K562 (cell line): ENCODE measurements around the gene SIGLEC7. TPM values are rescaled to one million over a fixed set of nuclear protein-coding genes. Genes with fewer than 3 reads are reported as not detected.

Source experiments
- ATAC-seq: fragments of 200-7000 bp; cut with Tn5 transposase; 3 replicates; pipeline ENCODE4 v1.9.1; 2020; ENCODE audit warnings: moderate library complexity
- BruUV-seq: library from RNA; stranded (reverse); fragments of 400-500 nt; replicated peaks from 2 replicates; lab custom pipeline; 2021; lab: Mats Ljungman, UMichigan
- CTCF ChIA-PET: fragments of 300-600 bp; formaldehyde crosslinking; extraction: SDS; loops from one replicate; lab custom pipeline; 2021; ENCODE audit warnings: low intra/inter-chr PET ratio; lab: Yijun Ruan, JAX
- POLR2A ChIA-PET: fragments of 300-600, 350-650 bp; sonication (Branson Sonifier 250); formaldehyde crosslinking; extraction: SDS; loops from one replicate; lab custom pipeline; 2021; ENCODE audit warnings: antibody characterized with exemption, inconsistent platforms; lab: Yijun Ruan, JAX
- DNase-seq, 4 experiments: peaks; one replicate each; pipeline versions ENCODE4 v3.0.0 to v3.0.0-alpha.2; 2011 to 2018; ENCODE audit warnings: low spot score in 3 of 4, mixed read lengths in 3 of 4; ENCODE audit errors: extremely low read depth in 1 of 4
- FAIRE-seq: peaks from 2 replicates; lab custom pipeline; 2011; peaks lifted over from hg19 to GRCh38; lab: Jason Lieb, UNC
- H2AFZ ChIP-seq: 2 replicates; pipeline ENCODE4 v1.6.0; 2011; ENCODE audit warnings: low read depth, low read length, control low read depth, inconsistent platforms
- H3K27ac ChIP-seq: fragments of 200-600 bp; 3 replicates; pipeline ENCODE4 v1.8.0; 2011; ENCODE audit warnings: low read depth, mild to moderate bottlenecking, control low read depth, inconsistent platforms, low read length, moderate library complexity, mixed read lengths; ENCODE audit errors: extremely low read depth
- H3K27me3 ChIP-seq, 2 experiments: fragments of 300-600 bp in 1 of 2; 2 replicates in 1 of 2; 3 replicates in 1 of 2; pipeline versions ENCODE4 v1.6.0 to v1.8.0; 2011; ENCODE audit warnings: inconsistent platforms in 2 of 2, low read length in 2 of 2, mild to moderate bottlenecking in 1 of 2, mixed read lengths in 1 of 2, moderate library complexity in 1 of 2; ENCODE audit not compliant: control insufficient read depth in 2 of 2, insufficient read depth in 2 of 2
- H3K36me3 ChIP-seq: fragments of 300-600 bp; 3 replicates; pipeline ENCODE4 v1.8.0; 2011; ENCODE audit warnings: mild to moderate bottlenecking, low read length, inconsistent platforms; ENCODE audit not compliant: control insufficient read depth, insufficient read depth
- H3K4me1 ChIP-seq, 2 experiments: fragments of 200-600 bp in 1 of 2; replicated peaks in 1 of 2; 2 replicates in 1 of 2; 3 replicates in 1 of 2; pipeline versions ENCODE4 v1.5.1 to v1.8.0; 2011; ENCODE audit warnings: inconsistent platforms in 2 of 2, low read length in 2 of 2, mild to moderate bottlenecking in 1 of 2, mixed read lengths in 1 of 2, moderate library complexity in 1 of 2; ENCODE audit not compliant: control insufficient read depth in 2 of 2, insufficient read depth in 2 of 2
- H3K4me2 ChIP-seq: 2 replicates; pipeline ENCODE4 v1.6.1; 2011; ENCODE audit warnings: low read length, control low read depth, inconsistent platforms, mixed read lengths; ENCODE audit not compliant: insufficient read depth
- H3K4me3 ChIP-seq: fragments of 200-600 bp; sonication (generic), shearing (Covaris generic); 2 replicates; pipeline ENCODE4 v1.5.1; 2016; ENCODE audit warnings: control low read depth, inconsistent platforms
- H3K79me2 ChIP-seq: fragments of 200-600 bp; 3 replicates; pipeline ENCODE4 v1.8.0; 2011; ENCODE audit warnings: low read length, inconsistent platforms; ENCODE audit not compliant: control insufficient read depth, insufficient read depth
- H3K9ac ChIP-seq, 2 experiments: 2 replicates each; pipeline versions ENCODE4 v1.6.0 to v1.6.1; 2011; ENCODE audit warnings: low read depth in 2 of 2, low read length in 2 of 2, control low read depth in 1 of 2, inconsistent platforms in 1 of 2, mild to moderate bottlenecking in 1 of 2, mixed read lengths in 1 of 2; ENCODE audit not compliant: insufficient read depth in 1 of 2
- H3K9me1 ChIP-seq: one replicate; pipeline ENCODE4 v1.6.0; 2011; ENCODE audit warnings: inconsistent platforms, mild to moderate bottlenecking, low read length, moderate library complexity; ENCODE audit not compliant: control insufficient read depth, insufficient read depth
- H3K9me3 ChIP-seq: replicated peaks from 2 replicates; pipeline ENCODE4 v1.5.1; 2011; ENCODE audit warnings: low read depth, low read length, inconsistent platforms; ENCODE audit not compliant: control insufficient read depth, insufficient read depth
- H4K20me1 ChIP-seq: replicated peaks from 2 replicates; pipeline ENCODE4 v1.6.1; 2011; ENCODE audit warnings: low read length, inconsistent platforms, mixed read lengths; ENCODE audit not compliant: control insufficient read depth, insufficient read depth
- CREM ChIP-seq: IDR thresholded peaks from 2 replicates; pipeline ENCODE4 v1.6.1; 2014; ENCODE audit warnings: antibody characterized with exemption, low read depth
- DMBX1 ChIP-seq: fragments of 250-450 bp; sonication (Bioruptor Pico); IDR thresholded peaks from 2 replicates; pipeline ENCODE4 v1.8.0; 2022; ENCODE audit warnings: inconsistent platforms, mild to moderate bottlenecking, moderate library complexity, borderline replicate concordance
- ELF4 ChIP-seq: fragments of 450-650 bp; formaldehyde crosslinking; IDR thresholded peaks from 2 replicates; pipeline ENCODE4 v1.4.0; 2022; ENCODE audit warnings: missing genetic modification characterization
- ERF ChIP-seq: fragments of 450-650 bp; formaldehyde crosslinking; IDR thresholded peaks from 2 replicates; pipeline ENCODE4 v1.4.0; 2020; ENCODE audit warnings: mild to moderate bottlenecking, mixed read lengths
- HNRNPH1 ChIP-seq: fragments of 200-400 bp; formaldehyde crosslinking; optimal IDR thresholded peaks from 2 replicates; pipeline ENCODE3; 2017; ENCODE audit warnings: low read depth, mild to moderate bottlenecking, low read length, moderate library complexity
- MBD2 ChIP-seq: sonication (generic); IDR thresholded peaks from 2 replicates; pipeline ENCODE4 v1.6.1; 2016; ENCODE audit warnings: low read depth, borderline replicate concordance
- NFYB ChIP-seq: IDR thresholded peaks from 2 replicates; pipeline ENCODE4 v1.6.1; 2011; ENCODE audit warnings: mild to moderate bottlenecking, moderate library complexity; ENCODE audit not compliant: insufficient read length; ENCODE audit errors: extremely low read depth
- SMAD4 ChIP-seq: fragments of 250-450 bp; sonication (Bioruptor Pico); conservative IDR thresholded peaks from 2 replicates; pipeline ENCODE4 v1.8.0; 2021; ENCODE audit warnings: inconsistent platforms, mild to moderate bottlenecking, moderate library complexity
- SRSF7 ChIP-seq: fragments of 200-400 bp; formaldehyde crosslinking; optimal IDR thresholded peaks from 2 replicates; pipeline ENCODE3; 2017; ENCODE audit warnings: mild to moderate bottlenecking, low read depth, low read length
- TARDBP ChIP-seq: fragments of 450-650 bp; IDR thresholded peaks from 2 replicates; pipeline ENCODE4 v1.6.1; 2016
- WGBS: fragments of 100-300 bp; shearing (Covaris generic); methylation state at CpG from one replicate; pipeline ENCODE4 v1.1.6; 2016; ENCODE audit warnings: low coverage, mixed read lengths; ENCODE audit not compliant: insufficient coverage; ENCODE audit errors: missing lambda C conversion rate; 5-methylcytosine and 5-hydroxymethylcytosine counted together
- in situ Hi-C: fragments of 300-500 bp; cut with MboI; formaldehyde crosslinking; loops from 4 replicates; pipeline ENCODE4 v1.15.0; 2018; ENCODE audit warnings: inconsistent platforms, mixed read lengths
- intact Hi-C: fragments of 100-400 bp; cut with micrococcal nuclease; formaldehyde crosslinking; loops from 2 replicates; pipeline ENCODE4 v1.14.2; 2022
- polyA plus RNA-seq, 8 experiments: library from polyadenylated mRNA; depleted of rRNA in 4 of 8; stranded (reverse) in 5 of 8; unstranded in 3 of 8; fragments of >200 nt; fragmentation: Nextera tagmentation in 2 of 8; fragmentation: Illumina TruSeq in 1 of 8; extraction: Ambion mirVana in 2 of 8; extraction: Trizol in 1 of 8; gene quantifications; 2 replicates each; pipeline versions ENCODE4 v1.2.1 to v1.2.3, GENCODE V29; 2011 to 2014; ENCODE audit warnings: inconsistent platforms in 1 of 8, missing spikeins in 1 of 8
- total RNA-seq, 7 experiments: library from RNA; depleted of rRNA in 6 of 7; stranded (reverse); fragments of >200 nt in 6 of 7; fragmentation: Illumina TruSeq in 2 of 7; extraction: Trizol in 2 of 7; gene quantifications; 2 replicates each; pipeline versions ENCODE4 v1.2.1 to v1.2.3, GENCODE V29; 2011 to 2021; ENCODE audit warnings: low replicate concordance in 1 of 7
- TF ChIP-seq, protein P1 (sequence below): fragments of 250-450 bp; sonication (Bioruptor Pico); IDR thresholded peaks from 2 replicates; pipeline ENCODE4 v1.8.0; 2021; ENCODE audit warnings: moderate library complexity, mild to moderate bottlenecking, inconsistent platforms
- TF ChIP-seq, protein P2 (sequence below): fragments of 250-450 bp; sonication (Bioruptor Pico); IDR thresholded peaks from 2 replicates; pipeline ENCODE4 v1.4.0; 2020; ENCODE audit warnings: mild to moderate bottlenecking, moderate library complexity
- TF ChIP-seq, protein P3 (sequence below), 2 experiments: IDR thresholded peaks; 2 replicates each; pipeline ENCODE4 v1.6.1; 2011; ENCODE audit warnings: borderline replicate concordance in 1 of 2, control low read depth in 1 of 2, low read depth in 1 of 2, low read length in 1 of 2, mild to moderate bottlenecking in 1 of 2, mixed read lengths in 1 of 2, moderate library complexity in 1 of 2; ENCODE audit not compliant: insufficient read depth in 1 of 2, insufficient read length in 1 of 2, poor library complexity in 1 of 2, severe bottlenecking in 1 of 2; ENCODE audit errors: extremely low read depth in 1 of 2
- TF ChIP-seq, protein P4 (sequence below): sonication (generic); formaldehyde crosslinking; IDR thresholded peaks from 2 replicates; pipeline ENCODE4 v1.8.0; 2023; ENCODE audit warnings: mild to moderate bottlenecking, missing genetic modification reagents
- TF ChIP-seq, protein P5 (sequence below): fragments of 450-650 bp; IDR thresholded peaks from 2 replicates; pipeline ENCODE4 v1.6.1; 2018; ENCODE audit warnings: mild to moderate bottlenecking, low read depth; ENCODE audit not compliant: partially characterized antibody

SIGLEC7 gene
- total and polyA plus RNA-seq, 9 of the 15 experiments (the other 6 are each of a cell fraction or from before 2014, with no cell fraction given), result 0.10 to 0.12 TPM; not detected in 7

DNA sequence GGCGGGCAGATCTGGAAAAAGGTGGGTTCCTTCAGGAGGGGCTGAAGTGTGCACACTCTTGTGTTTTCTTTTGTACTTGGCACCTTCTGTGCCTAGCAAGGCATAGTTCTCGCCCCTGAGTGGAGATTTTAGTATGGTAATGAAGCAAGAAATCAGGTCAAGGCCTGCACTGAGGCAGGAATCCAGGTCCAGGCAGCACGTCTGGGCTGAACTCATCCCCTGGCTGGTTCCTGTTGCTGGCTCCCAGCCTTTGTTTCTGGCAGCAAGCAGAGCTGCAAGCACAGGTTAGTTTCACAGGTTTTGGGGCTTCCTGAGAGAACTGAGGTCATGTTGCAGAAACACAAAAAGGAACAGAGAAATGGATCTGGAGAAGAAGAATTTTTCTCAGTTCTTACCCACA lies 21.2 kb downstream of the SIGLEC7 start:
- DNase-seq, result no peak
- Histone ChIP-seq H3K27me3 (no peaks in the 10 kb centered on the region), H3K4me2 (no peak overlapping the region)
- TF ChIP-seq SMAD4 (CRISPR knock-in tag), result no peak
- TF ChIP-seq SRSF7, result no peak
- TF ChIP-seq, protein P1, sequence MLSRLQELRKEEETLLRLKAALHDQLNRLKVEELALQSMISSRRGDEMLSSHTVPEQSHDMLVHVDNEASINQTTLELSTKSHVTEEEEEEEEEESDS, result no peak
- TF ChIP-seq, protein P2, sequence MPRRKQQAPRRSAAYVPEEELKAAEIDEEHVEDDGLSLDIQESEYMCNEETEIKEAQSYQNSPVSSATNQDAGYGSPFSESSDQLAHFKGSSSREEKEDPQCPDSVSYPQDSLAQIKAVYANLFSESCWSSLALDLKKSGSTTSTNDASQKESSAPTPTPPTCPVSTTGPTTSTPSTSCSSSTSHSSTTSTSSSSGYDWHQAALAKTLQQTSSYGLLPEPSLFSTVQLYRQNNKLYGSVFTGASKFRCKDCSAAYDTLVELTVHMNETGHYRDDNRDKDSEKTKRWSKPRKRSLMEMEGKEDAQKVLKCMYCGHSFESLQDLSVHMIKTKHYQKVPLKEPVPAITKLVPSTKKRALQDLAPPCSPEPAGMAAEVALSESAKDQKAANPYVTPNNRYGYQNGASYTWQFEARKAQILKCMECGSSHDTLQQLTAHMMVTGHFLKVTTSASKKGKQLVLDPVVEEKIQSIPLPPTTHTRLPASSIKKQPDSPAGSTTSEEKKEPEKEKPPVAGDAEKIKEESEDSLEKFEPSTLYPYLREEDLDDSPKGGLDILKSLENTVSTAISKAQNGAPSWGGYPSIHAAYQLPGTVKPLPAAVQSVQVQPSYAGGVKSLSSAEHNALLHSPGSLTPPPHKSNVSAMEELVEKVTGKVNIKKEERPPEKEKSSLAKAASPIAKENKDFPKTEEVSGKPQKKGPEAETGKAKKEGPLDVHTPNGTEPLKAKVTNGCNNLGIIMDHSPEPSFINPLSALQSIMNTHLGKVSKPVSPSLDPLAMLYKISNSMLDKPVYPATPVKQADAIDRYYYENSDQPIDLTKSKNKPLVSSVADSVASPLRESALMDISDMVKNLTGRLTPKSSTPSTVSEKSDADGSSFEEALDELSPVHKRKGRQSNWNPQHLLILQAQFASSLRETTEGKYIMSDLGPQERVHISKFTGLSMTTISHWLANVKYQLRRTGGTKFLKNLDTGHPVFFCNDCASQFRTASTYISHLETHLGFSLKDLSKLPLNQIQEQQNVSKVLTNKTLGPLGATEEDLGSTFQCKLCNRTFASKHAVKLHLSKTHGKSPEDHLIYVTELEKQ (CRISPR knock-in tag), result no peak
- TF ChIP-seq ERF (CRISPR knock-in tag), result no peak
- no peak for TF ChIP-seq HNRNPH1
- no peak for TF ChIP-seq TARDBP
- TF ChIP-seq, protein P3, sequence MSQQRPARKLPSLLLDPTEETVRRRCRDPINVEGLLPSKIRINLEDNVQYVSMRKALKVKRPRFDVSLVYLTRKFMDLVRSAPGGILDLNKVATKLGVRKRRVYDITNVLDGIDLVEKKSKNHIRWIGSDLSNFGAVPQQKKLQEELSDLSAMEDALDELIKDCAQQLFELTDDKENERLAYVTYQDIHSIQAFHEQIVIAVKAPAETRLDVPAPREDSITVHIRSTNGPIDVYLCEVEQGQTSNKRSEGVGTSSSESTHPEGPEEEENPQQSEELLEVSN (IDR thresholded peaks at IDR 0.05; ENCODE audit: borderline replicate concordance in 1 of 2, extremely low read depth in 1 of 2, insufficient read depth in 1 of 2, insufficient read length in 1 of 2, low read depth in 1 of 2, low read length in 1 of 2, poor library complexity in 1 of 2, severe bottlenecking in 1 of 2), result no peak
- no peak for TF ChIP-seq ELF4 (CRISPR knock-in tag)
- no peak for TF ChIP-seq NFYB
- TF ChIP-seq CREM, result no peak
- TF ChIP-seq, protein P4, sequence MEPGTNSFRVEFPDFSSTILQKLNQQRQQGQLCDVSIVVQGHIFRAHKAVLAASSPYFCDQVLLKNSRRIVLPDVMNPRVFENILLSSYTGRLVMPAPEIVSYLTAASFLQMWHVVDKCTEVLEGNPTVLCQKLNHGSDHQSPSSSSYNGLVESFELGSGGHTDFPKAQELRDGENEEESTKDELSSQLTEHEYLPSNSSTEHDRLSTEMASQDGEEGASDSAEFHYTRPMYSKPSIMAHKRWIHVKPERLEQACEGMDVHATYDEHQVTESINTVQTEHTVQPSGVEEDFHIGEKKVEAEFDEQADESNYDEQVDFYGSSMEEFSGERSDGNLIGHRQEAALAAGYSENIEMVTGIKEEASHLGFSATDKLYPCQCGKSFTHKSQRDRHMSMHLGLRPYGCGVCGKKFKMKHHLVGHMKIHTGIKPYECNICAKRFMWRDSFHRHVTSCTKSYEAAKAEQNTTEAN, result no peak
- TF ChIP-seq MBD2, result no peak
- no peak for TF ChIP-seq DMBX1 (CRISPR knock-in tag)
- TF ChIP-seq, protein P5, sequence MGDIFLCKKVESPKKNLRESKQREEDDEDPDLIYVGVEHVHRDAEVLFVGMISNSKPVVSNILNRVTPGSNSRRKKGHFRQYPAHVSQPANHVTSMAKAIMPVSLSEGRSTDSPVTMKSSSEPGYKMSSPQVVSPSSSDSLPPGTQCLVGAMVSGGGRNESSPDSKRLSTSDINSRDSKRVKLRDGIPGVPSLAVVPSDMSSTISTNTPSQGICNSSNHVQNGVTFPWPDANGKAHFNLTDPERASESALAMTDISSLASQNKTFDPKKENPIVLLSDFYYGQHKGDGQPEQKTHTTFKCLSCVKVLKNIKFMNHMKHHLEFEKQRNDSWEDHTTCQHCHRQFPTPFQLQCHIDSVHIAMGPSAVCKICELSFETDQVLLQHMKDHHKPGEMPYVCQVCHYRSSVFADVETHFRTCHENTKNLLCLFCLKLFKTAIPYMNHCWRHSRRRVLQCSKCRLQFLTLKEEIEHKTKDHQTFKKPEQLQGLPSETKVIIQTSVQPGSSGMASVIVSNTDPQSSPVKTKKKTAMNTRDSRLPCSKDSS, result no peak

More for the DNA sequence above, 21.2 kb downstream of the SIGLEC7 start:
- no peak overlapping the region for H3K9ac ChIP-seq
- no peaks in the 10 kb centered on the region for H3K36me3 ChIP-seq
- no peak for FAIRE-seq
- intact Hi-C loops (no loop called here), in situ Hi-C loops (loop anchor here (25.0 kb wide), 1 partner anchor 499 kb away; no protein-coding TSS in a partner anchor)
- H3K4me1 ChIP-seq, result peaks cover 9 to 11% of the 10 kb centered on the region in 2 experiments
- no peak overlapping the region for H3K4me3 ChIP-seq
- BruUV-seq, result no TSS peak
- no peak overlapping the region for H2AFZ ChIP-seq
- H3K79me2 ChIP-seq, result no peaks in the 10 kb centered on the region
- no peaks in the 10 kb centered on the region; the same call in 1 of the 2 replicates for H4K20me1 ChIP-seq
- WGBS, result 38% methylated on average over 3 of the region's 3 CpGs
- no peaks in the 10 kb centered on the region for H3K9me1 ChIP-seq
- ATAC-seq, result no peak
- H3K27ac ChIP-seq, result no peak overlapping the region
- POLR2A ChIA-PET, result no interaction called here
- H3K9me3 ChIP-seq, result no peaks in the 10 kb centered on the region
- CTCF ChIA-PET, result no interaction called here
